ENCODE results near the gene PCP4L1.

The PCP4L1 gene

GRCh38 chr1:161266836-161267235 is 8.3 kb downstream of the PCP4L1 start:
- DNase-seq (ENCODE audit: low read depth in 2 of 2), result no peak

DNA sequence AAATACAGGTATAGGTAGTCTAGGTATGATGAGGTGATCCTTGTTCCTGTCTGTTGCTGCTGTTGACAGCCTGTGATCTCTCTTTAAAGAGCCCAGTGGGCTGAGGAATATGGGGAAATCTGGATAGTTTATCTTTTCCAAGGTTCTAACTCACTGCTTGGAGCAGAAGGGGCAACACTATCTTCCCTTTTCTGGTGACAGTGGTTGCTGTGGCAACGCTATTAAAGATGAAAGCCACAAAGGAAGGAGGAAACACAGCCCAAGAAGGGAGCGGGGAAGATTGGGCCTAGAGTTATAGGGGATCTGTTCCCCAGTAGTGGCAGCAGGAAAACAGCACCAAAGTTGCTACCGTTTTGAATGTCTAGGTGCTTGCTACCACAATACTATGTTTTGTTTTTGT is 8.8 kb downstream of the PCP4L1 start:
- no peak for DNase-seq (ENCODE audit: low read depth in 2 of 2)

DNA sequence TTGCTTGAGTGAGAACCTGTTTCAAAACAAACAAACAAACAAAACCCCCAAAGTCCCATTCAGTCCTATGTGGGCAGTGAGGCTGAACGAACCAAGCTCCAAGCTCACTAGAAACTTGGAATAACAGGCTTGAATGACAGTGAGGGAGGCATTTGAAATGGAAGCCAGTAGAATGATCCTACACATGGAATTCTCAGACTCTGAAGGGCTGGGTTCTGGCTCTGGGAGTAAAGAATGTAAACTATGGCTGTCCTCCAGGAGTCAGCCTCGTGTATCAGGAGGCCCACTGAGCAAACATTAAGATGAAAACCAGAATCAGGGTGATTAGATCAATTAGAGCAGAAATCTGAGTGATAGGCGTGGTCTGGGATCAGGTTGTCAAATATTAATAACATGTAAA is 14.9 kb downstream of the PCP4L1 start:
- no peak for DNase-seq (ENCODE audit: low read depth in 2 of 2)

DNA sequence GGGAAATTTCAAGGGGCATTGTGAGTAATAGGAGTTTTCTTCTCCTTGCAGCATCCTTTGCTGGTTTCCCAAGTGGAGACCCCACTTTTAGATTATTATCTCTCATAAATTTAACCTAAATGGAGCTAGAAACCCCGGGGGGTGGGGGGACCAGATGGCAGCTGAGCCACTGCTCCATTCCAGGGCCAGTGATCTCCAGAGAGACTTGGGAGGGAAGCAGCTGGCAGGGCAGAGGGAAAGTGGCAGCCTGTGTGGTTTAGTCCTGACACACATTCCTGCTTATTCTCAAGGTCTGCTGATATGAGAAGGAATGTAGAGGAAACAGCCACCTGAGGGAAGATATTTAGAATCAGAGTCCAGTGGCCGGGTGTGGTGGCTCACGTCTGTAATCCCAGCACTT is 16.3 kb downstream of the PCP4L1 start:
- DNase-seq (ENCODE audit: low read depth in 2 of 2), result no peak

- no peak for DNase-seq (ENCODE audit: low read depth in 2 of 2)
These were observed 24.4 kb downstream of the PCP4L1 start for GRCh38 chr1:161282991-161283390.

- no peak for DNase-seq (ENCODE audit: low read depth in 2 of 2)
These were observed 26.6 kb downstream of the PCP4L1 start for GRCh38 chr1:161285113-161285512.

DNA sequence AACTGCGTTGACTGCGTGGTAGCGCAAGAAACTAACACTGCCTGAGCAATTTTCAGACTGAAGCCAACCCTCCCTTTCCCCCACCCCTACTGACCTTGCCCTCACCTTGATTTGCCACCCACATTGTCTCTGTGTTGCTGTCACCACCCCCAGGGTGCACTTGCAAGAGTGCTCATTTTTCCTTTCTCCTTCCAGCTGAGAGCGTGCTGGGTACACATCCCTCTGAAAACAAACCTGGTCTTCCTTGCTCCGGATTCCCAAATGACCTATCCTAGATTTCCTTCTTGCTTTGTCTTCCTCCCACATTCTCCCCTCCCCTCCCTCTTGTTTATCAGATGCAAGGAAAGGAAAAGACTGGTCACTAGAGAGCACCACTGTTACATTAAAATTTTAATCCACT is 27.0 kb downstream of the PCP4L1 start:
- no peak for DNase-seq (ENCODE audit: low read depth in 2 of 2)

GRCh38 chr1:161287482-161288054 is 29.0 kb downstream of the PCP4L1 start:
- no peak for DNase-seq (ENCODE audit: low read depth in 2 of 2)

- no peak for DNase-seq (ENCODE audit: low read depth in 2 of 2)
These were observed 32.2 kb downstream of the PCP4L1 start for GRCh38 chr1:161290779-161291178.

DNA sequence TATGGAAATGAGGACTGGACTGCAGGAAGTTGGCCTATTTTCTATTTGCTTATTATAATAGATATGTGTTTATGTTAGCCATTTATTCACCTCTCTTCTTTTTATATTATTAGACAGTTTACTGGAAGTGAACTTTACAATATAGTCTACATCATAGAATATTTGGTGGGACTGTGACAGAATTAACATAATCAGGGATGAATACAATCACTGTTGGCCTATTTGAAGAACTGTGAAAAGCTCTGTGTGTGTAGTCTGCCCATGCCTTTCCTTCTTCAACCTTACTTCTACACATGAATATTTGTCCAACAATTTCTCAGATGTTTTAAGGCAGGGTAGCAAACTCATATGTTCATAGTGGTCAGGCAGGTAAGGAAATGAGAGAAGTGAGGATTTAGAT is 38.9 kb downstream of the PCP4L1 start:
- DNase-seq (ENCODE audit: low read depth in 2 of 2), result no peak

DNA sequence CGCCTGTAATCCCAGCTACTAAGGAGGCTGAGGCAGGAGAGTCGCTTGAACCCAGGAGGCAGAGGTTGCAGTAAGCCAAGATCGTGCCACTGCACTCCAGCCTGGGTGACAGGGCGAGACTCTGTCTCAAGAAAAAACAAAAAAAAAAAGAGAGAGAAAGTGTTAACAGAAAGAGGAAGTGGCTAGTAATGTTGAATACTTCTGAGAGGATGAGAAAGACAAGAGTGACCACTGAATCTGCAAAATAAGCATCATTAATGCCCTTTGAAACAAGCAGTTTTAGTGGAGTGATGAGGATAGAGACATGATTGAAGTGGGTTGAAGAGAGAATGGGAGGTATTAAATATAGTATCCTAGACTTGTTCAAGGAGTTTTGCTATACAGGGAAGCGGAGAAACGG is 39.6 kb downstream of the PCP4L1 start:
- no peak for DNase-seq (ENCODE audit: low read depth in 2 of 2)

- no peak for DNase-seq (ENCODE audit: low read depth in 2 of 2)
These were observed 40.8 kb downstream of the PCP4L1 start for GRCh38 chr1:161299347-161299746.

- no peak for DNase-seq (ENCODE audit: low read depth in 2 of 2)
These were observed 41.9 kb downstream of the PCP4L1 start for GRCh38 chr1:161300478-161300877.

- no peak for DNase-seq (ENCODE audit: low read depth in 2 of 2)
These were observed 46.7 kb downstream of the PCP4L1 start for GRCh38 chr1:161304927-161305866.

DNA sequence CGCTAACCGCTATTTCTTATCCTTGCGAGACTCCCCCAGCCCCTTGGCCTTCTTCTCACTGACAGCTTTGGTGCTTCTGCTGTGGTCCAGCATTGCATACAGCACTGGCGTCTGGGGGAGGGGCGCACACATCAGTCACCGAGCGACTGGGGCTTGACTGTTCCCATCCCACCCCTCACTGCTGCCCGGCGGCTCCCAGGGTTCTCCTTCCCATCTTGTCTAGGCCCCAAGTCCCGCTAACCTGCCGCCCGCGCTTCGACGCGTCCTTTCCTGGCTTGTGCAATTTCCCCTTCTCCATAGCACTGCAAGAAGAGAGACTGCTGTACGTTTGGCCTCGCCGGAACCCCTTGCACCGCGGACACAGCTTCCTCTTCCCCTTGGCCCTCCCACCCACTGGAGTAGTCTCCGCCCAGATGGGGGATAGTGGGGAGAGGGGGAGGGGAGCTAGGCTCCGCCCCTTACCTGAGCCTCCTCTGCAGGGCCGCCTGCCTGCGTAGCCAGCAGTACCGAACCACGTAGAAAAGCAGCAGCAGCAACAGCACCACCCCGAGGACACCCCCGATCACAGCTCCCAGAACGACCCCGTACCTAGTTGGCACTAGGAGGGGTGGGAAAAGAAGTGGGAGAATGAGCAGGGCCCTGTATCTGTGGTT is 47.4 kb downstream of the PCP4L1 start:
- DNase-seq (ENCODE audit: low read depth in 2 of 2), result peak; percentile 62 to 85

DNA sequence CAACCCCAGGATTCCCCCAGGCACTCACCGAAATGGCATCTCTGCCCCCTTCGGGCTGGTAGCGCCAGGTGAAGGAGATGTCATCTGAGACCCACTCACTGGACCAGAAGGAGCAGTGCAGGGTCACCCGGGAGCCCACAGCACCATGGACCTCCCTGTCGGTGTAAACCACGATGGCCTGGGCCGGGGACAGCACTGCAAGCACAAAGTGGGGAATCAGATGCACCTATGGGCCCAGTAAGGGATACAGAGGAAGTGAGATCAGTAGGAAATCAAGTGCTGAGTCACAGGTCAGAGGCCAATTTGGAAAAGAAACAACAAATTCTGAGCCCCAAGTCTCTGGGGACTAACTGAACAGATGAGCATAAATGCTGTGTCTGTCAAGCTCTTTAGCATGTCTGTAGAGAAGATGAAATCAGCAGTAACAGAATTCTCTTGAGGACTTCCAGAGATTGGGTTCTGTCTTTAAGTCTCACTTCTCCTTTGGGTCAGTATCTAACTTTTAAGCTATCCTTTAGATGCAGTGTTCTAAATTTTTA is 48.8 kb downstream of the PCP4L1 start:
- DNase-seq (ENCODE audit: low read depth in 2 of 2), result no peak

DNA sequence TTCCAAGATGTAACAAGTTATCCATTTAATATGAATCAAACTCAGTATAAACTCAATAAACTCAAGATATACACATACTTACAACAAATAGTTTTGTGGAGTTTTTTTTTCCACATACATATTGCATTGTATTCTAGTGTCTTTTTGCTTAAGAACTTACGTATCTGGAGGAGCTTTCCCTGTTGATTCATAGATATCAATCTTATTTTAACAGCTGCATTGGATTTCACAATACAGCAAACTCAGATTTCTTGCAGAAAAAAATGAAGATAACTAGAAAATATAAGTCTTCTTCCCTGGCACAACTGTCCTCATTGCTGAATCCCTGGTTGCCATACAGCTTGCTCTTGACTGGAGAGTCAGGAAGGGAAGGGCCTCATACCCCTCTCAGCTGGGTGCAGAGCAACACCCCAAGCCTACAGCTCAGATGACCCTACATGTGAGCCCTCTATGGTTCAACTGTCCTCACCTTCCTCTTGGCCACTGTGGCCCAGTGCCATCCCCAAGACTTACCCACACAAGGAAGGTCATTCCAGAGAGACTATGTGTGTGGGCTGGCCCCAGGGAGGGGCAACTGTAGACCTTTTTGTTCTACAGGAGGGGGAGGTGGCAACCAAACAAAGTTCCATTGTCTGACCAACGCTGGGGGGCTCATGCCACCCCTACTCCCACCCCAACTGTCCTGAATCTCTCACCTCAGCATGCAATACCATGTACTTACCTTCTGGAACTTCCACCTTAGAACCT is 49.5 kb downstream of the PCP4L1 start:
- DNase-seq (ENCODE audit: low read depth in 2 of 2), result no peak

GRCh38 chr1:161309868-161310267 is 51.3 kb downstream of the PCP4L1 start, which contains the start of gene MPZ:
Gene MPZ (minus strand): TSS chr1:161309968. CDS start chr1:161309905, 63 bp downstream.
- no peak for DNase-seq (ENCODE audit: low read depth in 2 of 2)

DNA sequence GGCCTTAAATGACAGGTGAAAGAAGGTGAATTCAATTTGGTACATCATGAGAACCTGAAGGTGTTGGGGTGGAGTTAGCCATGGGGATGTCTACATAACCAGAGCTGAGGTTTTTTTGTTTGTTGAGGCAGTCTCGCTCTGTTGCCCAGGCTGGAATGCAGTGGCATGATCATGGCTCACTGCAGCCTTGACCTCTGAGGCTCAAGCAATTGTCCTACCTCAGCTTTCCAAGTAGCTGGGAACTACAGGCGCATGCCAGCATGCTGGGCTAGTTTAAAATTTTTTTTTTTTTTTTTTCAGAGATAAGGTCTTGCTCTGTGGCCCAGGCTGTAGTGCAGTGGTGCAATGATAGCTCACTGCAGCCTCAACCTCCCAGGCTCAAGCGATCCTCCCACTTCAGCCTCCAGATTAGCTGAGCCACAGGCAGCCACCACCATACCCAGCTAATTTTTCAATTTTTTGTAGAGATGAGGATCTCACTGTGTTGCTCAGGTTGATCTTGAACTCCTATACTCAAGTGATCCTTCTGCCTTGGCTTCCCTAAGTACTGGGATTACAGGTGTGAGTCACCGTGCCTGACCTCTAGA is 53.1 kb downstream of the PCP4L1 start:
- no peak for DNase-seq (ENCODE audit: low read depth in 2 of 2)

DNA sequence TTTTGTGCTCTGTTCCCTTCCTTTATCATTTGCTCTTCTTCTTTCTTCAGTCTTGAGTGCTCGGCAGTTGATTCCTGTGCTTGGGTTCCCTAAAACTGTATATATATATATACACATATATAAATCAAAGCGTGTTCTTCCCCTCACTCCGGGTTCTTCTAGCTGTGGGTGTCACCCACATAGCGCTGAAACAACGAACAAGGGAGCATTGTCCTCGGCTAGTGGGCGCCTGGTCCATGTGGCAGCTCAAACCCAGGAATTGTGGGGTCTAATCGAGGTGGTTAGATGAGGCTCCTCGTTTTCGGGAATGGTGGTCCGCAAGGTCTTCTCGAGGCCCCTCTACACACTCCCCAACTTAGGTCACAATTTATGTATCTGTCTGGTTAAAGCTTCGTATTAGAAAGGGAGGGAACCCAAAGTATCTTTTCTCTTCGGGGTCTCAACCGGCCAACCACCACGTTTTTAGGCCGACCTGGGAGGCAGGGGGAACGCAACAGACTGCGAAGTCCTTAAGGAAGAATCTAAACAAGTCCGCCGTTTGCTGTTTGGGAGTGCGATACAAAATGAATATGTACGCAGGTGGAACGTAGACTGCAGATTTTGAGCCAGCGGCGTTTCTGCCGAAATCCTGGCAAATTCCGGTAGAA is 55.1 kb downstream of the PCP4L1 start:
- no peak for DNase-seq (ENCODE audit: low read depth in 2 of 2)
